ENCODE measurements around the gene CDKN2AIPNL.

Gene CDKN2AIPNL, protein sequence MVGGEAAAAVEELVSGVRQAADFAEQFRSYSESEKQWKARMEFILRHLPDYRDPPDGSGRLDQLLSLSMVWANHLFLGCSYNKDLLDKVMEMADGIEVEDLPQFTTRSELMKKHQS

DNA sequence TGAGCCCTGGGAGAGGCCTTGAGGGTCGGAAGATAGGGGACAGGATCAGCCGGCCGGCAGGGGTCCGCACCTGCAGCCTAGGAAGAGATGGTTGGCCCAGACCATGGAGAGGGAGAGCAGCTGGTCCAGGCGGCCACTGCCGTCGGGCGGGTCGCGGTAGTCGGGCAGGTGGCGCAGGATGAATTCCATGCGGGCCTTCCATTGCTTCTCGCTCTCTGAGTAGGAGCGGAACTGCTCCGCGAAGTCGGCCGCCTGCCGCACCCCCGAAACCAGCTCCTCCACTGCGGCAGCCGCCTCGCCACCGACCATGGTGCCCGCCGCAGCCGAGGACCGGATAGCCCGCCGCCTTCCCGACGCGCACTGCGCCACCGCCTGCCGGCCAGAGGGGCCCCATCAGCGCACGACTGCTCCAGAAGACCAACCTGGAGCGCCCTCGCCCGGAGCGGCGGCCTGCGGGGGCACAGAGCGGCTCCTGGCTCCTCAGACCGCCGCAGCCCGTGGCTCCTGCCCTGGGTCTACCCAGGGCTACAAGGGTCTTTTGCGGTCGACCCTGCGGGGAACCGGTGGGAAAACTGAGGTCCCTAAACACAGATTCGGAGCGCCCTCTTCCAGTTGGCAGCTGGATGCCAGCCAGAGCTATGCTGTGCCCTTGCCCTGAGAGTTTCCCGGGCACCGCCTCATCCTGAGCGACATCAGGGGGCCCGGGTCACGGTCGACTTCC is at the start of gene CDKN2AIPNL:
Gene CDKN2AIPNL, minus strand, starts transcription at position 336 of the 721 bp plus-strand sequence. Its CDS starts 27 bp downstream, at position 309.
- peak; percentile 9 to 77 for DNase-seq

DNA sequence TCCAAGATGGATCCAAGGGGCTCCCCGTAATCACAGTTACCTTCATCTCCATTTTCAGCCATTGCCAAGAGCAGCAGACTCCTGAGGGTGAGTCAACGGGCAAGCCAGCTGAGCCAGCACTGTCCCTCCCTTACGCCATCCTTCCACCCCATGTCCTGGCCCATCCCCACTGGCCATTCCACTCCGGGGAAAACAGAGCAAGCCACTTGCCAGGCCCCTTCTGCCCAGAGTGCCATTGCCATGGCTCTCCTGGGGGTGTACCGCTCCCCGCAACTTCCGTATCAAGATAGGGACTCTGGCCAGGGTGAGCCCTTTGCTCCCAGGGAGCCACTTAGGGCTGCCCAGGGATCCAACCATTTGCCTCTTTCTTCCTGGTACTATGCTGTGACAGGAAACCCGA is 48.9 kb upstream of the CDKN2AIPNL start:
- no peak for DNase-seq

DNA sequence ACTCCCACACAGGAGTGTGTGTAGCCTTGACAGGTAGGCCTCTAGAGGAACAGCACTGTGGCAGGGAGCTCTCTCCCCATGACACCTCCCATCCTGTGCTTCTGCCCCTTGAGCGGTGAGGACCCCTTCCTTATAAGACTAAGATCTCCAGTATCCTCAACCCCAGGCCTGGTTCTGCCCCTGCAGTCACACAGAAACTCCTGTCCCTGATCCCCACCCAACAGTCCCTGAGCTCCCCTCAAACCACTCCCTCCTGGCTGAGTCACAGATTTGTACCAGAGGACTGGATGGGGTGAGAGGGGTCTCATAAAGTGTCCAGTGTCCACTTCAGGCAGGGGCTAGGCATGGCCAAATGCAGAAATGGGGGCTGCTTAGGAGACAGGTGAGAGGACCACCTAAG is 47.8 kb upstream of the CDKN2AIPNL start:
- DNase-seq, result no peak

DNA sequence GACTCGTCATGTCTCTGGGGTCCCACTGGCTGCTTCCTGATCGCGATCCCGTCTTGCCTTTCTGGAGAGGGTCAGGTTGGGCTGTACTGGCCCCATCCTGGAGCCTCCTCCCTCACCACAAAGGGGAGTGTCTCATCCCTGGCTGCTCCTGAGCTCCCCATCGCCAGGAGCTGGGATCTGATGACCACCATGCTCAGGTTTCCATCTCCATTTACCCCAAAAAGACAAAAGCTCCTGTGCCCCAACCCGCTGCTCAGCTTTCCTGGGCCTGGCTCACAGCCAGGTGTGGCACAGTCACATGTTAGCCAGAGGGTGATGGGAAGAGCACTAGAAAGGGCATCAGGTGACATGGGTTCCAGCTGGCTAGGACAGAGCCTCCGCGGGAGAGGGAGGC is 47.3 kb upstream of the CDKN2AIPNL start:
- DNase-seq, result no peak

DNA sequence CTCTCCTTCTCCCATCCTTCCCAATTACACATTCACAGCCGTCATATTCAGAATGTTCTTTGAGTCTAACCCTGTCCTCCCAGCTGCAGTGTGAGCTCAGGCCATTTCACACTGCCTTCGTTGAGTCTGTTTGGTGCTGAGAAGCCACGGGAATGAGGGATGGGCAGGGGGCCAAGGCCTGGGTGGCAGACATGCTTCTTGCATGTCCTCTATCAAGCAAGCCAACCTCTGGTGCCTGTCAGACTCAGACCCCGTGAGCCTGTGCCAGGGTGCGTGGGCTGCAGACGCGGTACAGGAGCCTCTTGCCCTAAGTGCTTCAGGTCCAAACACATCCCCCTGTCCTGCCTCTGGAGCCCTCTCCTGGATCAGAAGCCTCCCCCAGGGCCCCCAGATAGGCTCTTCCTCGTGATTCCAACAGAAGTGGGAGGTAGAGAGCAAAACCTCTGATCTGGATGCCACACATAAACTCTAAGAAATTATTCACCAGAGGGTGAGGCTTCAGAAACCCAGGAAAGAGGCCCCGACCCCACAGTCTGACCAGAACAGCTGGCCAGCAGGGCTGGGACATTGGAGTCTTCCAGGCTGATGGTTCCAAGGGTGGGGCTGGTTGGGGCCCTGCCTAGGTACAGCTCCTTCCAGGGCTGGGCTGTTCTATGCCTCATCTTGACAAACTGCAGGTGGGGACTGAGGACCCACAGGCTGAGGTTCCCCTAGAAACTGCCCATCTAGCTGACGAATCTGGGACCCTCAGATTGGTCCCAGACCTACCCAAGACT is 46.7 kb upstream of the CDKN2AIPNL start:
- no peak for DNase-seq

DNA sequence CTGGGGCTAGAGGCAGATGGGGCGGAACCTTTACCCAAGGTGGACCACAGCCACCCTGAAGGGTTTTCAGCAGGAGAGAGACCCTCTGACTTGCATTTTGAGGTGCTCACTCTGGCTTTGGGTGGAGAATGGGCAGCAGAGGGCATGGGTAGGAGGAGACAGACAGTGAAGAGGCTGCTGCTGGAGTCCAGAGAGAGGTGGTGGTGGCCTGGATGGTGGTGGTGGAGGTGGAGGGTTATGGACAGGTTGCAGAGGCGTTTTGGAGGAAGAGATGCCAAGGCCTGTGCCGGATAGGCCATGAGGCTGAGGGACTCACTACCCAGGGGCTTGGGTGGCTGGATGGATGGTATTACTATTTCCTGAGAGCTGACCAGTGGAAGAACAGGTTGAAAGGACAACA is 46.1 kb upstream of the CDKN2AIPNL start:
- no peak for DNase-seq

DNA sequence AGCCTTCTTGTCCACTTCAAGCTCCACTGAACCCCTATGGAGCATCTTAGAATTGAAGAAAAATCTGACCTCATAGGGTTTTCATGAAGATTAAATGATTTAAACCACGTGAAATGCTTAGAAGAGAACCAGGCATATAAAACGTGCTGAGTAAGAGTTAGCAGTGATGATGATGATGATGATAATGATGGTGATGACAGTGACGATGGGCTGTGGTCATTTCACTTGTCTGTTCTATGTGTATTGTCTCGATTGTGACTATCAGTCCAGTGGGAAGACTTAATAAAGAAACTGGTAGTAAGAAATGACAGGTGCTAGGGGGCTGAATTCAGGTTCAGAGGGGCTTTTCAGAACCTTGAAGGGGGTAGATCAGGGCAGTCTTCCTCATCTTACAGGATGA is 45.1 kb upstream of the CDKN2AIPNL start:
- DNase-seq, result no peak

DNA sequence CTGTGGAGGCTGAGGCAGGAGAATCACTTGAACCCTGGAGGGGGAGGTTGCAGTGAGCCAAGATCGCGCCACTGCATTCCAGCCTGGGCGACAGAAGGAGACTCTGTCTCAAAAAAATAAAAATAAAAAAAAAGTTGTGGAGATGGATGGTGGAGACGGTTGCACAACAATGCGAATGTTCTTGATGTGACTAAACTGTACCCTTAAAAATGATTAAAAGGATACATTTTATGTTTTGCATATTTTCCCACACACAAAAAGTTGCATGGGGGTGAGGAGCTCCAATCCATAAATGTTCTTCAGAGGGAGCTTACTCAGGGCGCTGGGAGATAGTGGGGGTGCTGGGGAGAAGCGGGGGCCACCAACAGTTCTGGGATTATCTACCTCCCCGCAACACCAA is 43.8 kb upstream of the CDKN2AIPNL start:
- no peak for DNase-seq

DNA sequence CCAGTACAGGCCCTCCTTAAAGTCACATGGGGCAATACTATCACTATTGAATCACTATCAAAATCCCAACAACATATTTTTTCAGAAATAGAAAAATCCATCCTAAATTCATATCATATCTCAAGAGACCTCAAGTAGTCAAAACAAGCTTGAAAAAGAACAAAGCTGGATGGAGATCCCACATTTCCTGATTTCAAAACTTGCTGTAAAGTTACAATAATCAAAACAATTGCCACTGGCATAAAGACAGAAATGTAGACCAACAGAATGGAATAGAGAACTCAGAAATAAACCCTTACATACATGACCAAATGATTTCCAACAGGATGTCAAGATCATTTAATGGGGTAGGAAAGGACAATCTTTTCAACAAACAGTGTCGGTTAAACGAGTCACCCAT is 41.3 kb upstream of the CDKN2AIPNL start:
- DNase-seq, result no peak

DNA sequence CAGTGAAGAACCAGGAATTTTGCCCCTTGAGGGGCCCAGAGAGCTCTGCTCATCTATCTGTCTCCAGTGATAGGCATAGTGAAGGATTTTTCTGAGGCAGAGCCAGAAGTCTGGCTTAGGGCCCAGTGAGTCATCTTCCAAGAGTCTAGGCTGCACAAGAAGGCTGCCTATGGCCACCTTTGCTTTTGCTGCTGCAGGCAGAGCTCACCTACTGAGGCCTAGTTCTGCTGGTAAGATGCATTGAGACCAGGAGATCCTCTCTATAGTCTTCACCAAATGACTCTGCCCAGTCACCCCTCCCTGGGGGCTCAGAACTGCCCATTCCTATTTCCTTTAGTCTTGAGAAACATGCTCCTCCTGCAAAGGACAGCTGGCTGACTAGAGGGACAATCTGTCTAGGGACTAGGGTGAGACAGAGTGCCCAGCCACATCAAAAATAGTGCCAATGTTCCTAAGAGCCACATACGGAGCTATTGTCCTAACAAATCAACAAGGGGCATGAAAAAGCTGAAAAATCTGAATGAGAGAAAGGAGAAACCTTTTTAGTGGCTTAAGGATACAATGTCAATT is 40.3 kb upstream of the CDKN2AIPNL start:
- peak in 1 of 2 experiments; percentile 34 for DNase-seq

DNA sequence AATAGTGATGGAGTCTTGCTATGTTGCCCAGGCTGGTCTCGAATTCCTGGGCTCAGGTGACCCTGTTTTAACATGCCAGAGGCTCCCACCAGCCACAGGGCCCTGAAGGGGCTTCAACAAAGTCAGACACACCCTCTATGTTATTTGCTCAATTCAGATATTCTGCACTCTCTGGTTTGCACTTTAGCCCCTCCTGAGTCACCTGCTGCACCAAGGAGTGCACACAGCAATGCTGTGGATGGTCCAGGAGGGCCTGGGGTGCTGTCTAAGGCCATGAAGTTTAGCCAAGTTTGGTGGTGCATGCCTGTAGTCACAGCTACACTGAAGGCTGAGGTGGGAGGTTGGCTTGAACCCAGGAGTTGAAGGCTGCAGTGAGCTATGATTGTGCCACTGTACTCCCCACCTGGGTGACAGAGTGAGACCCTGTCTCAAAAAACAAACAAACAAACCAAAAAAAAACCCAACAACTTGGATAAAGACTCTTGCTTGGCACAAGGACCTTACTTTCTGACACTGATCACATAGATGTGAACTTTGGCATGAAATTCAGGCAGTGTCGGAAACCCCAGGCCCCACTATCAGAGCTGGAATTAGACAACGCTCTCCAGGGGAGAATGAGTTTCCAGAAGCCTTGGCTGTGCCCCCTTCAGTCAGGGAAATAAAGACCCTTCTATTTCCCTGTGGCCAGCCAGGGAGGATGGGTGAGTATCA is 39.7 kb upstream of the CDKN2AIPNL start:
- DNase-seq, result no peak

DNA sequence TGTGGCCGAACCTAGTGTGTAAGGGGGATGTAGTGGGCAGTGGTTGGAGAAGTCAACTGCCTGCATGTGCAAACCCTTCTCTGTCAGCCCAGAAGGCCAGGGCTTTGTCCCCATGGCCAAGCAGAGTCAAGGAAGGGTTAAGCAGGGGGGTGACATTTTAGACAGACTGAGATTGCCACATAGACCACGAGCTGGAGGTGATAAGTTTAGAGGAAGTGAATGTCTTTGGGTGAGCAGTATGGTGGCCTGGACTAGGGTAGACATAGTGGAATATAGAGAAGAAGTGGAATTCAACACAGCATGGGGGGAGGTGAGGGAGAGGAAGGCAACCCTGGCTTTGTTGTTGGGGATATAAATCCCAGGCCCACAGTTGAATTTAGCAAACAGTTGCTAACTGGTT is 38.7 kb upstream of the CDKN2AIPNL start:
- DNase-seq, result no peak

DNA sequence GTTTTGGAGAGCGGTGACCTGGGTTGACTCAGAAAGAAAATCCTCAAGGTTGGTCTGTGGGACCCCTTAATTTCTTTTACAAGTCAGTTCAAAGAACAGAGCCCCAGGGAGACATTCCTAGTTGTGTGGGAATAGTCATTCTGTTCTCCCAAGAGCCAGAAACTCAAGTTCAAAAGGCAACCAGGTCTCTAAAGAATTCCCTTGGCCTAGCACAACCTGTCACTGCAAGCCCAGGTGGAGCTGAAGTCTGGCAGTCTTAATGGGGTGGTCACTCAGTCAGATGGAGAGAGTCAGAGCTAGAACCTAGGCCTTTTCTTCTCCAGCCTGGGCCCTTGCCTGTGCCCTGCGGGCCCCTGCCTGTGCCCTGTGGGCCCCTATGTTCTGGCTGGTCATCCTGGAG is 37.5 kb upstream of the CDKN2AIPNL start:
- DNase-seq, result no peak

DNA sequence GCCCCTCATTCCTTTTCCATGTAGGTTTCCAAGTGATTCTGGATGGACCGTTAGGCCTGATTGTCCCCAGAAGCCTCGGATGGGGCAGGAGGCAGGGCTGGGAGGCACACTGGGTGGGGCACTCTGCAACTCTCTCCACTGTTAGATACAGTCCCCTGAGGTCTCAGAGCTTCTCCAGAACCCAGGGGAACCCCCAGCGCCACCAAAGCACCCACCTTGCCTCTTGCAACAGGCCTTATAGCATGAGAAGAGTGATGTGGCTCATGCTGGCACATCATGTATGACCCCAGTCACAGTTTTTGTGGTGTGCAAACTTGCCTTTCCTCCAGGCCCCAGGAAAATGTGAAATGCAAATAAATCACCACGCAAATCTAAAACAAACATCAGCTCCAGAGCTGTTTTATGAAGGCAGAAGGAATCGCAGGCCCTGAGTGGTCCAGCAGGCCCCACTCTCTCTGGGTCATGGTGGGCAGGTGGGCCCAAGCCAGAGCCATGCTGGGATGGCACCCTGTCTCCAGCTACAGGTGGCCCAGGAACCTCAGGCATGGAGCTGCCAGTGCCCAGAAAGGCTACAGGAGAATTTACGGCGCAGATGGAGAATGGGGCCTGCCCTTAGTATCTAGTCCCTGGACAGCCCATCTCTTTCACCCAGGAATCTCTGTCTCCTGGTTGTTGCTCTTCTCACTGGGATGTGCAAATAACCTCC is 36.3 kb upstream of the CDKN2AIPNL start:
- no peak for DNase-seq

DNA sequence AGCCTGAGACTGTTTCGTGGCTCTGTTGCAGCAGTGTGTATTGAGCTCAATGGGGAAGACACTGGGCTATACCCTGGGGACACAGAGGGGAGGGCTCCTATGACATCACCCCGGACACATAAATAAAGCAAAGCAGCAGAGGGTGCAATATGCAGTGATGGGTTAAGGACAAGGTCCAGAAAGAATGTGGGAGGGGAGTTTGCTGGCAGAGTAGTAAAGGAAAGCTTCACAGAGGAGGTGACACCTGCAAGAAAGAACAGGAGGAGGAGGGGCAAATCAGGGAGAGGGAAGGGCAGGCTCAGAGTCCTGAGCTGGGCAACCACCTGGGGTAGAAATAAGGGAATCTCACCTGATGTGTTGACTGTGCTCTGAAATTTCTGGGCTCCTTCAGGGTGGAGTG is 35.3 kb upstream of the CDKN2AIPNL start:
- DNase-seq, result no peak

DNA sequence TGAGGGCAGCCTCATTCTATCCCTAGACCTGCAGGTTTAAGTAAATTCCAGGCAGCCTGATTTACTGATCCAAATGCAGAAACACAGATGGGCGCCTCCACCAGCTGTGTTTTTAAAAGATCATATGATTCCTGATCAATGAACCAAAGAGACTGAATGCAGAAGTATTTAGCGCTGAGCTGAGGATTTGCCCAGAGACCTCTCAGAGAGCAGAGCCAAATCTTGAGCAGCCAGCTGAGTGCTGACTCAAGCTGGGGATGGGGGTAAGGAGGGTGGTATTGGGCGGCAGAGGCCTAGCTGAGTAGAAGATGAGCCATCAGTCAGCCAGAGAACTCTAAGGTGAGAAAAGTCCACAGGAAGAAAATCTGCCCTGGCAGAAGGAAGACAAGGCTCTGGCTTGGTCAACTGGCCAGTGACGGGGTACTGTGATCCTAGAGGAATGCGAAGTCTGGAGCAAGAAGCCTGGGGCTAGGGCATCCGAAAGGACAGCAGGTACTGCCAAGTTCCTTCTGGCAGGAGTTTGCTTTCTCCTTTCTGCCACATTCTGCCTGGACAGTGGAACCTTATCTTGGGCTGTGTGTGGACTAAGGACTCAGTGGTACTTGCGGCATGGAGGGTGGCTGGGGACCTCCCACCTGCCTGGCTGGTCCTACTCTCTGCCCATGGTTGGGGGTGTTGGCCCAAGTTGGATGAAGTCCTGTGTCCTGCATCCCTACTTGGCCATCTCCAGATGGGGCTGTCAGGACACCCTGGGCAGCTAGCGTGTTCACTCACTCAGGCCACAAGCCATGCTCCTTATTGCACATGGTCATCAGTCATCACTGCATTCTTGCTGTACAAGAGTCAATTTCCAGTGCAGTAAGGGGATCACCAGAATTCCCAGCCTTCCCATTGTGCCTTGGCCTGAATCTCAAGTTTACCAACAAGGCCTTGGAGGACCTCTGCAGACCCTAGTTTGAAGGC is 34.5 kb upstream of the CDKN2AIPNL start:
- no peak for DNase-seq

DNA sequence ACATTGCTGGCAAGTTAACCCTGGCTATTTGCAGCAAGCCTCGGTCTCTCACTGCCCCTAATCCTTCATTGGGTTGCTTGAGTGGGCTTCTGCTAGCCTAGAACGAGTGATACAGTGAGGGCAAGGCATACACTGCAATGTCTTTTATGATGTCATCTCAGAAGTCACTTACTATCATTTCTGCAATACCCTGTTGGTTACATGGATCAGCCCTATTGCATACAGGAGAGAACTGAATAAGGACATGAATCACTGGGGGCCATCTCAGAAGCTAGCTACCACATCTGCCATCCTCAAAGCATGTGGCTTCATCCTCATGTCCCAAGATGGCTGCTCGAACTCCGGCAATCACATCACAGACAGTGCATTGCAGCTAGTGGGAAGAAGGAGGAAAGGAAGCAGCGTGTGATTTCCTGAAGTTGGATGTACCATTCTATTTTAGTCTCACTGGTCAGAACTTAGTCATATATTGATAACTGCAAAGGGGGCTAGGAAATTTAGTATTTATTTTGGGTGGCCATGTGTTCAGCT is 33.3 kb upstream of the CDKN2AIPNL start:
- DNase-seq, result no peak

DNA sequence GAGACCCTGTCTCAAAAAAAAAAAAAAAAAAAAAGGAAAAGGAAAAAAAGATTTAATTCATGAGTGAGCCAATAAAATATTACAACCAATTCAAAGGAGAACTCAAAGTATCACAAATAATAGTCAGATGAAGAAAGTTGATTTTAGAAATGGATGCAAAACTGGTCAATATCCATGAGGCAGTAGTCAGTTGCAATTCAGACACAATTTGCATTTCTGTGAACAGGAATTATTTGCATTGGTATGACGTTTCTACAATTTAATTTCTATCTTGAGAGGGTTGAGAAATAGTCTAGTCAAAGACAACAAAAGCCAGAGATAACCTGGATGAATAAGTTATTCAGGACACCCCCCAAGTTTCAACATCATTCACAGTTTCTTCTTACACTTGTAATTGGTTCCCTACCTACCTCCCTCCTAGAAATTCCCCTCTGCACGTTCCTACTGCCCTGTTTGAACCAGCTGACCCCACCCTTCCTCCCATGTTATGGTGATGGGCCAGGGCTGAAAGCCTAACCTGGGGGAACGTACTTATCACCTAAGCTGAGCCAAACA is 28.6 kb upstream of the CDKN2AIPNL start:
- no peak for DNase-seq

DNA sequence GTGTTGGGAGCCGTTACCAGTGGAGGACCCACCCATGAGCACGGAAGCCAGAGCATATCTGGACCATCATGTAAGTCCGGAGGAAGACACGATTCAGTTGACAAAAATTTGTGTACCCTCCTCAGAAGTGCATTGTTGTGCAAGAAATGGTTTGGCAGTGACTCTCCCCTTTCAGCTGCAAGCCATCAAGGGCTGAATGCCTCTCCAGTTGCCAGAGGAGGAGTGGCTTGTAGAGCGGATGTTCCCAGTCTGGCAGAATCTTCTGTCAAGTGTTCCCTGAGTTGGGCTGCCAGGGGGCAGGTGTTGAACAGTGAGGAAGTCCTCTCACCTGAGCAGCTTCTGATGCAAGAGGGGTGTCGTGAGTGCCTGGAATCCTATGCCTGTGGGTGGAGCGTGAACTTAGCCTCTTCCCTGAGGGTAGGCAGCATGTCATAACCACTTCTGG is 27.6 kb upstream of the CDKN2AIPNL start:
- no peak for DNase-seq

DNA sequence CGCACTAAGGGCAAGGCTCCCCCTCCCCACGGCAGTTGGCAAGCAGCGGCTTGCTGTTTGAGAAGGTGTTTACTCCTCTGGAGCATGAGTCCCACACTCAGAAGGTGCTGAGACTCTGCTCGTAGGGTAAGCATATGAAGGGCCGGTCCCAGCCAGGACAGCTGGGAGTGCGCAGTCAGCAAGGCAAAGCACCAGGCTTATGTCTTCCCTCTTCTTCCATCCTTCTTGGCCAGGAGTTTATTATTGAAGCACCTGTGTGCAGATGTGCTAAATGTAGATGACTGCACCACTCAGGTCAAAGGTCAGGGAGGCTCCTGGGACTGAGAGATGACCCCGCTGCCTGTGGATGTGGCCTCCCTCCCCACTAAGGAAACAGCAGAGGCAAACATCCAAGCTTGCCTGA is 27.0 kb upstream of the CDKN2AIPNL start:
- DNase-seq, result no peak

Data from cerebellar nuclear complex (tissue), 1 donor.